HG03342 (cell line): ENCODE measurements around the gene TRMT11.
"Not testable (repeated sequence)": the region's sequence is repeated elsewhere in the genome, so short reads cannot be mapped to it uniquely, and the experiment has no call there.

Source experiments
- ATAC-seq: cut with Tn5 transposase; IDR thresholded peaks from one replicate; pipeline ENCODE4 v1.9.1; 2021; ENCODE audit warnings: mild to moderate bottlenecking, moderate library complexity; ENCODE audit not compliant: unreplicated experiment

TRMT11 gene

GRCh38 chr6:125991653-125992052 lies 5.3 kb downstream of the TRMT11 start:
- ATAC-seq: no peak

- ATAC-seq: no peak
These were observed 8.5 kb downstream of the TRMT11 start for GRCh38 chr6:125994670-125995488.

GRCh38 chr6:125995972-125996580 lies 9.7 kb downstream of the TRMT11 start:
- peak; percentile 96 for ATAC-seq

GRCh38 chr6:126002755-126003679 lies 16.7 kb downstream of the TRMT11 start:
- no peak for ATAC-seq

- ATAC-seq: no peak
These were observed 21.5 kb downstream of the TRMT11 start for GRCh38 chr6:126007800-126008199.

- ATAC-seq: no peak
These were observed 23.7 kb downstream of the TRMT11 start for GRCh38 chr6:126010040-126010439.

- no peak for ATAC-seq
These were observed 29.5 kb downstream of the TRMT11 start for GRCh38 chr6:126015863-126016262.

GRCh38 chr6:126016591-126016990 lies 30.3 kb downstream of the TRMT11 start:
- no peak for ATAC-seq

GRCh38 chr6:126017668-126018067 lies 31.3 kb downstream of the TRMT11 start:
- no peak for ATAC-seq

GRCh38 chr6:126020305-126021050 lies 34.1 kb downstream of the TRMT11 start:
- no peak for ATAC-seq

GRCh38 chr6:126023474-126023873 lies 37.1 kb downstream of the TRMT11 start:
- ATAC-seq: not testable (repeated sequence)

GRCh38 chr6:126026001-126026400 lies 39.7 kb downstream of the TRMT11 start:
- ATAC-seq: no peak

GRCh38 chr6:126027601-126028000 lies 41.3 kb downstream of the TRMT11 start:
- ATAC-seq: no peak

GRCh38 chr6:126030045-126030444 lies 43.7 kb downstream of the TRMT11 start:
- ATAC-seq: no peak

- peak; percentile 81 for ATAC-seq
These were observed 47.4 kb downstream of the TRMT11 start for GRCh38 chr6:126033696-126034095.

- ATAC-seq: no peak
These were observed 48.3 kb downstream of the TRMT11 start for GRCh38 chr6:126034656-126035055.

- ATAC-seq: no peak
These were observed 49.4 kb downstream of the TRMT11 start for GRCh38 chr6:126035764-126036163.

GRCh38 chr6:126038234-126038633 lies 51.9 kb downstream of the TRMT11 start:
- ATAC-seq: no peak

- no peak for ATAC-seq
These were observed 52.9 kb downstream of the TRMT11 start for GRCh38 chr6:126039284-126039683.

GRCh38 chr6:126040394-126040793 lies 54.1 kb downstream of the TRMT11 start:
- no peak for ATAC-seq

GRCh38 chr6:126040826-126041225 lies 54.5 kb downstream of the TRMT11 start:
- no peak for ATAC-seq
